HG03097 (cell line): ENCODE results near the gene DMRTA1.
"Not testable (repeated sequence)": the region's sequence is repeated elsewhere in the genome, so short reads cannot be mapped to it uniquely, and the experiment has no call there.

Experiments
- ATAC-seq: cut with Tn5 transposase; IDR thresholded peaks from one replicate; pipeline ENCODE4 v1.9.1; 2021; ENCODE audit not compliant: unreplicated experiment, low FRiP score

The DMRTA1 gene

GRCh38 chr9:22446589-22446949 is at the start of gene DMRTA1:
TSS of gene DMRTA1 (plus strand) at chr9:22446824. CDS start at chr9:22447066, 242 bp downstream.
- ATAC-seq = no peak

GRCh38 chr9:22401671-22402070 is 45.0 kb upstream of the DMRTA1 start:
- ATAC-seq = no peak

- ATAC-seq = no peak
These were observed 40.6 kb upstream of the DMRTA1 start for GRCh38 chr9:22405869-22406659.

- no peak for ATAC-seq
These were observed 32.7 kb upstream of the DMRTA1 start for GRCh38 chr9:22413884-22414283.

- ATAC-seq = no peak
These were observed 30.5 kb upstream of the DMRTA1 start for GRCh38 chr9:22415941-22416691.

GRCh38 chr9:22416692-22417060 is 29.9 kb upstream of the DMRTA1 start:
- no peak for ATAC-seq

GRCh38 chr9:22423566-22423965 is 23.1 kb upstream of the DMRTA1 start:
- no peak for ATAC-seq

- no peak for ATAC-seq
These were observed 22.0 kb upstream of the DMRTA1 start for GRCh38 chr9:22424616-22425015.

- no peak for ATAC-seq
These were observed 21.1 kb upstream of the DMRTA1 start for GRCh38 chr9:22425551-22425950.

GRCh38 chr9:22427226-22427880 is 19.3 kb upstream of the DMRTA1 start:
- ATAC-seq = no peak

GRCh38 chr9:22433691-22434090 is 12.9 kb upstream of the DMRTA1 start:
- no peak for ATAC-seq

GRCh38 chr9:22435252-22435651 is 11.4 kb upstream of the DMRTA1 start:
- ATAC-seq = not testable (repeated sequence)

- ATAC-seq = not testable (repeated sequence)
These were observed 9.1 kb upstream of the DMRTA1 start for GRCh38 chr9:22437461-22438067.

- no peak for ATAC-seq
These were observed 5.8 kb upstream of the DMRTA1 start for GRCh38 chr9:22440841-22441240.

GRCh38 chr9:22446950-22447617 is 460 bp downstream of the DMRTA1 start:
- no peak for ATAC-seq

- no peak for ATAC-seq
These were observed 1.1 kb downstream of the DMRTA1 start for GRCh38 chr9:22447618-22448305.

GRCh38 chr9:22449719-22450118 is 3.1 kb downstream of the DMRTA1 start:
- no peak for ATAC-seq

GRCh38 chr9:22452415-22453010 is 5.9 kb downstream of the DMRTA1 start:
- no peak for ATAC-seq

- no peak for ATAC-seq
These were observed 7.4 kb downstream of the DMRTA1 start for GRCh38 chr9:22454016-22454415.

- no peak for ATAC-seq
These were observed 8.6 kb downstream of the DMRTA1 start for GRCh38 chr9:22455181-22455580.
